NCI-H2196 treated with DMSO at 0.1 percent for 48 hours (cell line): ENCODE measurements around the gene ELAVL3.
A peak's percentile ranks its signal among the peaks of the same experiment; 100 is the strongest.

ENCODE experiments used
- DNase-seq: peaks from one replicate; lab custom pipeline; 2025; ENCODE audit not compliant: unreplicated experiment; lab: John Stamatoyannopoulos, UW

ELAVL3 gene

DNA sequence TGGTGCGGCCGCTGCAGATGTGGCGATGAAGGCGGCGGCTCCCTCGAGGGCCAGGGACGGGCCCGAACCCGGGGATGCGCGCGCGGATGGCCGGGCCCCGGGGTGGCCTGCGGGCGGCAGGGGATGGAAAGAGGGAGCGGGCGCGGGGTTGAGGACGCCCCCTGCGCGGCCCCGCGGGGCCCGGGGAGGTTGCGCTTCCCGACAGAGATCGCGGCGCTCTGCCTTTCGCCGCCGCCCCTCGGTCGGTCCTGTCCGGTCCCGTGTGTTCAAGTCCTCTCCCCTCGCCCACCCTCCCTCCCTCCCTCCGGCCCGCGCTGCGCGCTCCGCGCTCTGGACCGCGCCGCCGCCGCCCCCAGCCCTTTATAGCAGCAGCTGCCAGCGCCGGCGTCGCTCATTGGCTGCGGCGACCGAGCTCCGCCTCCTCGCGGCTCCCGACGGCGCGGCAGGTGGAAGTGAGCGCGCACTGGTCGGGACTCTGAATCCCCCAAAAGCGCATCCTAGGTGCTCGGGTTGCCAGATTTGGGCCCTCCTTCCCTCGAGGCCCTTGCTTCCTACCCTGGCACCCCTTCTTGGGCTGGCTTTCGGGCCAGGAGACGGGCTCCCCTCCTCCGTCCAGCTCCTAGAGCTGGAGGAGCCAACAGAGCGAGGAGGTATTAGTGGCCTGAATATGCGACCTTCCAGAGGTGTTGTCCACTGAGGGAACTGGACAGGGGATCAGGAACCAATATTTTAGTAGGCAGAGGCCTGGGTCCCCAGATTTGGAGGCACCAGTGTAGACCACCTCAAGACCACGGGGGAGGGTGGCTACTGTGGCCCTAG is at the start of gene ELAVL3:
ELAVL3 (minus strand) TSS at position 332 of the 819 bp plus-strand sequence. CDS start 438 bp downstream, outside the sequence.
- peak; percentile 30 for DNase-seq

- DNase-seq: peak; percentile 96
Measured at GRCh38 chr19:11530432-11530831, 49.6 kb upstream of the ELAVL3 start.

DNA sequence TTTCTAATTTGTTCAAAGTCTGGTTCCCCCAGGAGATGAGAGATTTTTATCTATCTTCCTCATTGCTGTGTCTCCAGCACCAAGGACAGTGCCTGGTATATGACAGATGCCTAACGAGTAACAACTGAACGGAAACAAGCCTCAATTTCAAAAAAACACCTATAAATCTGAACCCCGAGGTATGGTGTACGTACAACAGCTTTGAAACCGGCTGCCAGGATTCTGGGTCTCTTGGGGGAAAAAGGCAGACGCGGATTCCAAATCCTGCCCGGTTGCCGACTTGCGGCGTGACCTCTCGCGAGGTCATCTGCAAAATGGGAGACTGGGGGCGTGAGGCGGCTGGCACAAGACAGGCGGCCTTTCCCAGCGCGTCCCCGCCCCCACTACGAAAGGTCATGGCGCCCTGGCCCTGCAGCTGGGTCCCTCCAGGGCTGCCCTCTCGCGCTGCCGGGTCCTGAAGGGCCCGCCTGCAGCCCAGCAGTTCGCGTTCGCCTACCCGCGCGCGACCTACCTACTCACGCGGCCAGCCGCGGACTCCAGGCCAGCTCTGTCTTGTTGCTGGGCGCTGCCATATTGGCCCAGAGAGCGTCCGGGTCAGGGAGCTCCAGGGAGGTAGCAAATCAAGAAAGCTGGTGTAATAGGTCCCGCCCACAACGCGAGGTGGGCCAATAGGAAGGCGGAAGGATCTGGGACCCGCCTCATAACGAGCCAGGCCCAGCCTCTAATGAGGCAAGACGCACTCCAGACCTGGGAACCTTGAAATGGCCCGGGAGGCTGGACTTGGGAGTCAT is 47.9 kb upstream of the ELAVL3 start, which contains the start of gene ECSIT:
ECSIT (minus strand) TSS at position 584 of the 791 bp plus-strand sequence. CDS start 9,964 bp downstream, outside the sequence.
- DNase-seq: peak; percentile 96

GRCh38 chr19:11519138-11519537 is 38.3 kb upstream of the ELAVL3 start:
- no peak for DNase-seq

DNA sequence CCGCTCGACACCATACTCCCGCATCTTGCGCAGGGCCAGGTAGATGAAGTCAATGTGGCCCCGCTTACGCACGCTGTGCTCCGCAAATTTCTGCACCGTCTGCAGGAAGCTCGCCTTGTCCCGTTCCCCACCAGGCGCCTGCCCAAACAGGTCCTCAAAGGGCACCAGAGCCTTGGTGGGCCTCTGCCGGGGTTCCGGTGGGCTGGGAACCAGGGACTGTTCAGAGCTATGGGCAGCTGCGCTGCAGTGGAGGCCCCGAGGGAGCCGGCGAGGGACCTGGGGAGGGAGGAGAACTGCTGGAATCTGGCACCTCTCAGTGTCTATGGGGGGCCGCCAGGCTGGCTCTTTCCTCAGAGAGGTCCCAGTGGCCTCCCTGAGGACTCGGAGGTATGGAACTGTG is 33.1 kb upstream of the ELAVL3 start:
- no peak for DNase-seq

- no peak for DNase-seq
Measured at GRCh38 chr19:11510444-11510843, 29.6 kb upstream of the ELAVL3 start.

DNA sequence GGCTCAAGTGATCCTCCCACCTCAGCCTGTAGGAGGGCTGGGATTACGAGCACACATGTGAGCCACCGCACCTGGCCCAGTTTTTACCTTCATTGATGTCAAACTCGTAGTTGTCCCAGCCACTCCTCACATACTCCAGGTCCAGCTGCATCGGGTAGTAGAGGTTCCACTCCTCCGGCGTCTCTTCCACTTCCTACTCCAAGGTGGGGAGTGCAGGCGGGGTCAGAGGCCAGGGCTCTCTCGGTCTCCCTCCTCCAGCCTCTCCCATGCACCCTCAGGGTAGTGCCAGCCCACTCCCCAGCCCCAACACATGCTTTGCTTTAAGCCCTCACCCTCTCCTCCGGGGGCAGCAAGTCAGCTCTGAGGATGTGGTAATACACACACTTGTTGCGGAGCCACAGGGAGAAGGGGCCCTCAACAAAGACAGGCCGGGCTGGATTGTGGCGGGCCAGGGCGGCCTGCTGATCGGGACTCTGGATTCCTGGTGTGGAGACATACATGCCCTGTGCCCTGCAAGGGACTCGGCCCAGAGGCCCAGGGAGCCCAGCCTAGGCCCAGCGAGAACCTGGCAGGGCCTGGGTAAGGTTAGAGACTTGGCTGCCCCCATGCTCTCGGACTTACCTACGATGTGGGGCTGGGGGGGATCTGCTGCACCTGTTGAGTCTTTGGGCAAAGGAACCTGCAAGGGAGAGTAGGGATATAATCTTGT is 26.7 kb upstream of the ELAVL3 start:
- DNase-seq: no peak

GRCh38 chr19:11506967-11507366 is 26.1 kb upstream of the ELAVL3 start:
- DNase-seq: no peak

DNA sequence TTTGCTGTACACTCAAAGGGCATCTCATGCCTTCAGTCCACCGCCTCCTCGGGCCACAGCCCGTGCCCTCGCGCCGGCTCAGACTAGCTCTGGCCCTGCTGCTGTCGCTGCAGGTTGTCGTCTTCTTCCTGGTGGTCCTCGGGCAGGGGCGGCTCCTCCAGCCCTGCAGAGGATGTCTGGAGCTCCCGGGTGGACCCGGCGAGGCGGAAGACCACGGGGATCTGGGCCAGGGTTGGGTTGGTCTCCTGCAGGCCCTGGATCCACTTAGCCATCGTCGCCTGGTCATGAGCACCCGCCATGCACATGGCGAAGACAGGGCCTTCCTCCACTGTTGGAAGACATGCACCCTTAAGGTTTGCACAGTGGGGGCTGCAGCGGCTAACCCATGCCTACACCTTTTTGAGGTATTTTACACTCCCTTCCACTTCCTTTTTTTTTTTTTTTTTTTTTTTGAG is 25.3 kb upstream of the ELAVL3 start:
- peak; percentile 72 for DNase-seq

- peak; percentile 82 for DNase-seq
Measured at GRCh38 chr19:11505504-11506100, 24.8 kb upstream of the ELAVL3 start, which contains the start of gene ZNF653. Gene ZNF653 (minus strand): TSS chr19:11505839. CDS start chr19:11505786, 53 bp downstream.

DNA sequence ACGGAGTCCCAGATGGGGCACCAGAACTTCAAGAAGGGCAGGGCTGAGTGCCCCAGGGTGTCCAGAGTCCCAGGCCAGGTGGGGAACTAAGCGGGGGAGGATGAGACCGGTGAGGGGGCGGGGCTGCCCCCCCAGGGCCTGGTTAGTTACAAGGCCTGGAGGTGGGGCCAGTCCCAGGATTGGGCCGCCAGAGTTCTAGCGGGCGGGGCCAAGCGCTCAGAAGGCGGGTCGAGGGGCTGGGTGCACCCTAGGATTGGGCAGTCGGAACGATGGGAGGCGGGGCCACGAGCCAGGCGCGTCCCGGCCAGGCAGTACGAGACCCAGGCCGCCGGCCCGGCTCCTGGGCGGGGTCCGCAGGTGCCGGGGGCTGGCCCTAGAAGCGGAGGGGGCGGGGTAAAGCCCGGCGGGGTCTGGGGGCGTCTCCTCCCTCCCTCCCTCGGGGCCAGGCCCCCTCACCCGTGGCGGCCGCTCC is 24.2 kb upstream of the ELAVL3 start:
- DNase-seq: peak; percentile 91

- DNase-seq: no peak
Measured at GRCh38 chr19:11504502-11505031, 23.7 kb upstream of the ELAVL3 start.

DNA sequence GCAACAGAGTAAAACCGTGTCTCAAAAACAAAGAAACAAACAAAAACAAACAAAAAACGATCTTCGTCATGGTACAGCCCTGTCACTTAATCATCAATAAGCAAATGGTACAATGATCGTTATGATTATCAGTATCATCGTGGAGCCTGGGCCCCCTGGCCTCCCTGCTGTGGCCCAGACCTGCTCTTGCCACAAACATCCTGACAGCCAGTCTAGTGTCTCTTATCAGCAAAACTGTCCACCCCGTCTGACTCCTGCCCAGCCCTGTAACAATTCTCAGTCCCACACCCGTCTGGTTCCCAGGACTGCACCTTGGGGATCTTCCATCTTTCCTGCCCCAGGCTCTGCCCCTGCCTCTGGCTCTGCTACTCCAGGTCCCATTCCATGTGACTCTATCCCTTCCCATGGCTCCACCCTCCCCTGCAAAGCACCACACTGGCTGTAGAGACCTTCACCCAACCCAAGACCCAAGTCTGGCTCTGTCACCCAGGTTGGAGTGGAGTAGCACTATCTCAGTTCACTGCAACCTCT is 19.1 kb upstream of the ELAVL3 start:
- DNase-seq: no peak

DNA sequence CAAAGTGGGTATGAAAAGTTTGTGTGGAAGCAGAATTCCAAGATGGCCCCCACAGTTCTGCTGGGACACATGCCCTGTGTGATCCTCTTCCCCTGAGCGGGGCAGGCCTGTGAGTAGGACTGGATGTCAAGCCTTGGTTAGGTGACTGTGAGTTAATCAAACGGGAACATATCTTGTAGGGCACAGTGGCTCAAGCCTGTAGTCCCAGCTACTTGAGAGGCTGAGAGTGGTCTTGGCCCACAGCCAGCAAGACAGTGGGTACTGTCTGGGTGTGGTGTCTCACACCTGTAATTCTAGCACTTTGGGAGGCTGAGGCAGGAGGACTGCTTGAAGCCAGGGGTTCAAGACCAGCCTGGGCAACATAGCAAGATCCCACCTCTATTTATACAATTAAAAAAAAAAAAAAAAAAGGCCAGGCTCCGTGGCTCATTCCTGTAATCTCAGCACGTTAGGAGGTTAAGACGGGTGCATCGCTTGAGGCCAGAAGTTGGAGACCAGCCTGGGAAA is 18.4 kb upstream of the ELAVL3 start:
- DNase-seq: no peak

- DNase-seq: peak; percentile 41
Measured at GRCh38 chr19:11496391-11497163, 15.7 kb upstream of the ELAVL3 start.

DNA sequence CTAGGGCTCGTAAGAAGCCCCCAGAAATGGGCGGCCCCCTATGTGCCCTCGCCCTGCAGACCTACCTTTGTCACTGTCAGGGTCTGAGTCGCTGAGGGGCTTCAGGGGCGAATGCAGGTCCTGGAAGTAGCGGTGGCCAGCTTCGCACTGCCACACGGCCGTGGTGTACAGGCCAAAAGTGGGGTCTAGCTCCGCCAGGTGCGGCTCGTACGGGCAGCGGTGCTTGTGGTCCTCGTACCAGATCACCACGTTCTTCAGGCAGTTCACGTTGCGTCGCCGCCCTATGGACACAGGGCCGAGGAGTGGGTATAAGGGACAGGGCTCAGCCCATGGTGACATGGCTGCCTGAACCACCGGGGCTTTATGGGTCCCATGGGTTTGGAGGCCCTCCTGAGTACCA is 15.0 kb upstream of the ELAVL3 start:
- no peak for DNase-seq

GRCh38 chr19:11495481-11495880 is 14.6 kb upstream of the ELAVL3 start:
- DNase-seq: no peak

- DNase-seq: no peak
Measured at GRCh38 chr19:11494634-11495285, 13.9 kb upstream of the ELAVL3 start.

DNA sequence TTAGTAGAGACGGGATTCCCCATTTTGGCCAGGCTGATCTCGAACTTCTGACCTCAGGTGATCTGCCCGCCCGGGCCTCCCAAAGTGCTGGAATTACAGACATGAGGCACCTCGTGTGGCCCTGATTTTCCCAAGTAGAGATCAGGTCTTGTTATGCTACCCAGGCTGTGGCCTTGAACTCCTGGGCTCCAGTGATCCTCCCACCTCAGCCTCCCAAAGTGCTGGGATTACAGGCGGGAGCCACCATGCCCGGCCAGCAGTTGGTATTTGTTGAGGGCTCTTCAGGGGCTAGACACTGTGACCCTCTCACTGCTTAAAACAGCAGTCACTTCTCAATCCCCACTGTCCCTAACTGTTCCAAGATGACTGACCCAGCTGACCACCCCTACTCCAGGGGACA is 8.5 kb upstream of the ELAVL3 start:
- DNase-seq: no peak
